Neural cell (in vitro differentiated cells): ENCODE results near the gene INPP5A. TPM values are rescaled to one million over a fixed set of nuclear protein-coding genes. Genes with fewer than 3 reads are reported as not detected.

Experiments
- H2AFZ ChIP-seq: fragments of 200-600, 300-800 bp; sonication (generic), shearing (Covaris generic); 2 replicates; pipeline ENCODE4 v1.6.0; 2014; ENCODE audit warnings: low read depth, mild to moderate bottlenecking, antibody characterized with exemption, low read length, moderate library complexity
- H3F3A ChIP-seq: fragments of 200-600 bp; shearing (Covaris generic); 2 replicates; pipeline ENCODE4 v1.6.1; 2016; ENCODE audit warnings: mild to moderate bottlenecking, moderate library complexity, mixed read lengths, antibody characterized with exemption, low read length; ENCODE audit not compliant: insufficient read depth, poor library complexity, severe bottlenecking
- H3K27ac ChIP-seq: fragments of 200-600, 300-800 bp; sonication (generic), shearing (Covaris generic); 2 replicates; pipeline ENCODE4 v1.5.1; 2014; ENCODE audit warnings: mild to moderate bottlenecking, low read length, moderate library complexity
- H3K27me3 ChIP-seq: fragments of 300-800, 200-600 bp; sonication (generic), shearing (Covaris generic); 2 replicates; pipeline ENCODE4 v1.6.0; 2014; ENCODE audit warnings: mild to moderate bottlenecking, low read depth, low read length, moderate library complexity; ENCODE audit not compliant: insufficient read depth
- H3K36me3 ChIP-seq: fragments of 300-800, 200-600 bp; sonication (generic), shearing (Covaris generic); 2 replicates; pipeline ENCODE4 v1.5.1; 2014; ENCODE audit warnings: mild to moderate bottlenecking, antibody characterized with exemption, low read length, moderate library complexity; ENCODE audit not compliant: insufficient read depth
- H3K4me2 ChIP-seq: fragments of 300-800, 200-600 bp; sonication (generic), shearing (Covaris generic); 2 replicates; pipeline ENCODE4 v1.6.0; 2014; ENCODE audit warnings: mild to moderate bottlenecking, low read length
- H3K4me3 ChIP-seq: fragments of 300-800, 200-600 bp; sonication (generic), shearing (Covaris generic); 2 replicates; pipeline ENCODE4 v1.5.1; 2014; ENCODE audit warnings: mild to moderate bottlenecking, low read length, moderate library complexity
- H3K79me2 ChIP-seq: fragments of 200-600 bp; shearing (Covaris generic); replicated peaks from 2 replicates; pipeline ENCODE4 v1.6.0; 2014; ENCODE audit warnings: mild to moderate bottlenecking, low read length, moderate library complexity; ENCODE audit not compliant: insufficient read depth
- H3K9ac ChIP-seq: fragments of 300-800, 200-600 bp; sonication (generic), shearing (Covaris generic); 2 replicates; pipeline ENCODE4 v1.6.1; 2016; ENCODE audit warnings: mild to moderate bottlenecking, low read length, mixed read lengths
- H3K9me2 ChIP-seq: fragments of 200-600 bp; shearing (Covaris generic); 2 replicates; pipeline ENCODE4 v1.6.1; 2016; ENCODE audit warnings: mild to moderate bottlenecking, low read length, mixed read lengths; ENCODE audit not compliant: insufficient read depth
- H3K9me3 ChIP-seq: fragments of 200-600, 300-800 bp; sonication (generic), shearing (Covaris generic); 2 replicates; pipeline ENCODE4 v1.6.1; 2016; ENCODE audit warnings: mild to moderate bottlenecking, mixed run types, low read length, moderate library complexity, mixed read lengths
- H4K20me1 ChIP-seq: fragments of 200-600 bp; shearing (Covaris generic); 2 replicates; pipeline ENCODE4 v1.6.1; 2016; ENCODE audit warnings: mild to moderate bottlenecking, mixed run types; ENCODE audit not compliant: insufficient read depth
- CTCF ChIP-seq: fragments of 450-650 bp; IDR thresholded peaks from 2 replicates; pipeline ENCODE4 v1.5.1; 2014; ENCODE audit warnings: antibody characterized with exemption, mild to moderate bottlenecking, moderate library complexity; ENCODE audit not compliant: poor library complexity, severe bottlenecking
- EP300 ChIP-seq: fragments of 450-650 bp; conservative IDR thresholded peaks from 2 replicates; pipeline ENCODE4 v1.6.1; 2014; ENCODE audit warnings: antibody characterized with exemption, mild to moderate bottlenecking, moderate library complexity; ENCODE audit not compliant: poor library complexity, severe bottlenecking
- EZH2 ChIP-seq: fragments of 200-600, 300-800 bp; shearing (Covaris generic), sonication (generic); IDR thresholded peaks from 2 replicates; pipeline ENCODE4 v1.6.1; 2014; ENCODE audit warnings: antibody characterized with exemption, low read length, borderline replicate concordance, mild to moderate bottlenecking; ENCODE audit not compliant: insufficient read depth, poor library complexity, severe bottlenecking
- MXI1 ChIP-seq: fragments of 450-650 bp; conservative IDR thresholded peaks from 2 replicates; pipeline ENCODE4 v1.6.1; 2014; ENCODE audit warnings: antibody characterized with exemption, mild to moderate bottlenecking; ENCODE audit not compliant: poor library complexity, severe bottlenecking
- POLR2AphosphoS5 ChIP-seq: IDR thresholded peaks from 2 replicates; pipeline ENCODE4 v1.6.1; 2012
- RAD21 ChIP-seq: fragments of 450-650 bp; conservative IDR thresholded peaks from 2 replicates; pipeline ENCODE4 v1.6.1; 2014; ENCODE audit warnings: antibody characterized with exemption, mild to moderate bottlenecking, moderate library complexity
- REST ChIP-seq: IDR thresholded peaks from 2 replicates; pipeline ENCODE4 v1.6.1; 2012; ENCODE audit warnings: borderline replicate concordance
- SMC3 ChIP-seq: fragments of 450-650 bp; conservative IDR thresholded peaks from 2 replicates; pipeline ENCODE4 v1.6.1; 2014; ENCODE audit warnings: antibody characterized with exemption, mild to moderate bottlenecking, moderate library complexity; ENCODE audit not compliant: poor library complexity
- TAF1 ChIP-seq: IDR thresholded peaks from 2 replicates; pipeline ENCODE4 v1.6.1; 2012; ENCODE audit warnings: low read depth
- polyA plus RNA-seq: library from polyadenylated mRNA; depleted of rRNA; stranded (reverse); fragments of >200 nt; gene quantifications from 2 replicates; pipeline ENCODE4 v1.2.3, GENCODE V29; 2014

The INPP5A gene
- polyA plus RNA-seq, 1 donor from 2014 or later, result 48.8 TPM

- no peak overlapping the region for H3K9ac ChIP-seq
- no peaks in the 10 kb centered on the region for H3K9me3 ChIP-seq
- peaks cover 2% of the 10 kb centered on the region for H3K79me2 ChIP-seq
- H2AFZ ChIP-seq, result no peak overlapping the region
- no peak overlapping the region for H3K27ac ChIP-seq
- TF ChIP-seq SMC3, result no peak
- TF ChIP-seq EZH2, result no peak
- no peak for TF ChIP-seq POLR2AphosphoS5
- no peak for TF ChIP-seq EP300
- no peak for TF ChIP-seq REST
- no peak for TF ChIP-seq CTCF
- TF ChIP-seq MXI1, result no peak
- no peak for TF ChIP-seq TAF1
- no peak for TF ChIP-seq RAD21
- no peaks in the 10 kb centered on the region for H3K27me3 ChIP-seq
- no peaks in the 10 kb centered on the region for H3F3A ChIP-seq
- no peak overlapping the region for H3K4me3 ChIP-seq
- H3K36me3 ChIP-seq, result no peaks in the 10 kb centered on the region
- H4K20me1 ChIP-seq, result no peaks in the 10 kb centered on the region
- no peaks in the 10 kb centered on the region for H3K9me2 ChIP-seq
- no peak overlapping the region for H3K4me2 ChIP-seq
Observed at GRCh38 chr10:132589015-132589414, 51.4 kb downstream of the INPP5A start.

GRCh38 chr10:132589681-132590080, 52.1 kb downstream of the INPP5A start:
- Histone ChIP-seq H3K9me3 (no peaks in the 10 kb centered on the region), H3K9ac (no peak overlapping the region), H3K9me2 (no peaks in the 10 kb centered on the region), H3K27ac (no peak overlapping the region), H3K27me3 (no peaks in the 10 kb centered on the region), H3K4me3 (no peak overlapping the region), H2AFZ (no peak overlapping the region), H4K20me1 (no peaks in the 10 kb centered on the region), H3K79me2 (peaks cover 2% of the 10 kb centered on the region), H3K4me2 (no peak overlapping the region), H3K36me3 (no peaks in the 10 kb centered on the region), H3F3A (no peaks in the 10 kb centered on the region)
- TF ChIP-seq SMC3 (no peak), MXI1 (no peak), POLR2AphosphoS5 (no peak), CTCF (no peak), RAD21 (no peak), TAF1 (no peak), EP300 (no peak), EZH2 (no peak), REST (no peak)
